Measurements from ENCODE around the gene SDC4.

DNA sequence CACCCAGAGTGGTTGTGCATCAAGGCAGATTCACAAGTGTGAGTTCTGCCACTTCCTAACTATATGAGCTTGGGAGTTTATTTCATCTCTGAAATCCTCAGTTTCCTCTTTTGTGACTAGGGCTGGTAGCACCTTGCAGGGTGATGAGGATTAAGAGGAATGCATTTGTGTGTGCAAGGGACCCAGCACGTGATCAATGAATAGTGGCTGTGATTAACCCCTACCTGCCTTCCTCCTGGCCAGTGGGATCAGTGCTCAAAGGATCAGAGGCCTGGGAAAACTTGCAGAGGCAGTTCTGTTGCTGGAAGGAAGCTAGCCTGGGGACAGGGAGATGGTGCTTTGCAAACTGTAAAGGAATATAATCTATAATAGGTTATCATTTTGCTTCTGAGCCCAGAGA is 7.3 kb downstream of the SDC4 start:
- TF ChIP-seq, protein P1, sequence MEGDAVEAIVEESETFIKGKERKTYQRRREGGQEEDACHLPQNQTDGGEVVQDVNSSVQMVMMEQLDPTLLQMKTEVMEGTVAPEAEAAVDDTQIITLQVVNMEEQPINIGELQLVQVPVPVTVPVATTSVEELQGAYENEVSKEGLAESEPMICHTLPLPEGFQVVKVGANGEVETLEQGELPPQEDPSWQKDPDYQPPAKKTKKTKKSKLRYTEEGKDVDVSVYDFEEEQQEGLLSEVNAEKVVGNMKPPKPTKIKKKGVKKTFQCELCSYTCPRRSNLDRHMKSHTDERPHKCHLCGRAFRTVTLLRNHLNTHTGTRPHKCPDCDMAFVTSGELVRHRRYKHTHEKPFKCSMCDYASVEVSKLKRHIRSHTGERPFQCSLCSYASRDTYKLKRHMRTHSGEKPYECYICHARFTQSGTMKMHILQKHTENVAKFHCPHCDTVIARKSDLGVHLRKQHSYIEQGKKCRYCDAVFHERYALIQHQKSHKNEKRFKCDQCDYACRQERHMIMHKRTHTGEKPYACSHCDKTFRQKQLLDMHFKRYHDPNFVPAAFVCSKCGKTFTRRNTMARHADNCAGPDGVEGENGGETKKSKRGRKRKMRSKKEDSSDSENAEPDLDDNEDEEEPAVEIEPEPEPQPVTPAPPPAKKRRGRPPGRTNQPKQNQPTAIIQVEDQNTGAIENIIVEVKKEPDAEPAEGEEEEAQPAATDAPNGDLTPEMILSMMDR (IDR thresholded peaks at IDR 0.05; ENCODE audit: low read length) = no peak
- TF ChIP-seq EZH2 (optimal IDR thresholded peaks at IDR 0.05; ENCODE audit: low read depth, low read length) (no peak), EZH2phosphoT487 (IDR thresholded peaks at IDR 0.05; ENCODE audit: low read length) (no peak)
